Purkinje cell (primary cell): ENCODE measurements around the gene VASP. TPM values are rescaled to one million over a fixed set of nuclear protein-coding genes. Genes with fewer than 3 reads are reported as not detected.

Experiments used
- polyA plus RNA-seq: library from polyadenylated mRNA; unstranded; fragments of >200 nt; fragmentation: Nextera tagmentation; gene quantifications from 2 replicates; pipeline ENCODE4 v1.2.1, GENCODE V29; 2014

VASP gene
- polyA plus RNA-seq = not detected in 2 replicates

DNA sequence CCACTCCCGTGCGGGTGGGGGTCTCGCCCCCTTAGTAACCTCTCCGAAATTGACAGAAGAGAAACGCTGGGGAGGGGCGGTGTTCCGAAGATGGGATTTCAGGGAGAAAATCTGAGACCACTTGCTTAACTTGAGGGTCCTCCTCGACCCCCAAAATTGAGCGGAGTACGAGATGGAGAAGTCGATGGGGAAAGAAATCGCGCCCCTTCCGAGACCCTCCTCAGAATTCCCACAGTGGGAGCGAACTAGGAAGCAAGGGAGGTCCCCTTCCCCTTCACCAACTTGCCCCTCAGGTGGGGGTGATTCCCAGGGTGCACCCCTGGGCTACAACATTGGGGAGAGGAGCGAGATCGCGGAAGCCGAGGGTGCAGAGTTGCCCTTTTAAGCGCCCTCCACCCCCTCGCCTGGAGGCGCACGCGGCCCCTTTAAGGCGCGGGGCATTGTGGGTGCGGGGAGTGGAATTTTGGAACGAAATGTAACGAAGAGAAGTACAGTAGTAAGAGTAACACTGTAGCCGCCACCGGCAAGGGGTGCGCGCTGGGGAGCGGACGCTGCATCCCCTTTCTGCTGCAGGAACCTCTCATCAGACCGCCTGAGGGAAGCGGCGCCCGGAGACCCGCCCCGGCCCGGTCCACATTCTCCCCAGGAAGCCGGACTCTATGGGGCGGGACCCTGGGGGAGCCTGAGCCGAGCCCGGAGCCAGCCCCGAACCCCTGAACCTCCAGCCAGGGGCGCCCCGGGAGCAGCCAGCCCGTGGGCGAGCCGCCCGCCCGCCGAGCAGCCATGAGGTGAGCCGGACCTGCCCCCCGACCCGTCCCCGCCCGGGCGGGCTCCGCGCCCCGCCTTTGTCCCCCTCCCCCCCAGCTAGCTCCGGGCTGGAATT lies at the start of gene VASP:
Gene VASP, plus strand, starts transcription at position 491 of the 883 bp plus-strand sequence. Its CDS starts 293 bp downstream, at position 784.

GRCh38 chr19:45467456-45468158 lies 39.7 kb upstream of the VASP start, which contains the start of gene FOSB:
TSS of gene FOSB (plus strand) at chr19:45467996. CDS start at chr19:45468587, 591 bp downstream.

DNA sequence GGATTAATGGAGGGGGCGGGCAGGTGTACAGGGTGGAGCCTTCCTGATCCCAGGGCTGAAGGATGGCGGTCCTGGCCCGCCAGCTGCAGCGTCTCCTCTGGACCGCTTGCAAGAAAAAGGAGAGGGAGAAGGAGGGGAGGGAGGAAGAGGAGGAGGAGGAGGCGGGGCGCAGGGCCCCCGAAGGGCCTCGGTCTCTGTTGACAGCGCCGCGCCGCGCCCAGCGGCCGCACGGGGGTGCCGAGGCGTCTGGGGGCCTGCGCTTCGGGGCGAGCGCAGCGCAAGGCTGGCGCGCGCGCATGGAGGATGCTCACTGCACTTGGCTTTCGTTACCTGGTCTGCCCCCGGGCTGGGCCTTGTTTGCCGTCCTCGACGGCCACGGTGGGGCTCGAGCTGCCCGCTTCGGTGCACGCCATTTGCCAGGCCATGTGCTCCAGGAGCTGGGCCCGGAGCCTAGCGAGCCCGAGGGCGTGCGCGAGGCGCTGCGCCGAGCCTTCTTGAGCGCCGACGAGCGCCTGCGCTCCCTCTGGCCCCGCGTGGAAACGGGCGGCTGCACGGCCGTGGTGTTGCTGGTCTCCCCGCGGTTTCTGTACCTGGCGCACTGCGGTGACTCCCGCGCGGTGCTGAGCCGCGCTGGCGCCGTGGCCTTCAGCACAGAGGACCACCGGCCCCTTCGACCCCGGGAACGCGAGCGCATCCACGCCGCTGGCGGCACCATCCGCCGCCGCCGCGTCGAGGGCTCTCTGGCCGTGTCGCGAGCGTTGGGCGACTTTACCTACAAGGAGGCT lies 8.7 kb upstream of the VASP start, which contains the start of gene PPM1N:
Gene PPM1N, plus strand, starts transcription at position 33 of the 785 bp plus-strand sequence. Its CDS starts 30 bp downstream, at position 63.

Other genes with a start within 250 kb of the VASP start
- gene CKM, start 184.6 kb upstream of the VASP start, polyA plus RNA-seq = not detected in 2 replicates
- gene KLC3, start 166.7 kb upstream of the VASP start, polyA plus RNA-seq = 0.23 TPM in 1 of 2 replicates, not detected in the other
- gene ERCC2, start 136.9 kb upstream of the VASP start, polyA plus RNA-seq = 1.4 and 2.7 TPM in 2 replicates
- not detected in 2 replicates for gene PPP1R13L, start 102.4 kb upstream of the VASP start, polyA plus RNA-seq
- 0.99 and 1.5 TPM in 2 replicates for gene POLR1G, start 100.8 kb upstream of the VASP start, polyA plus RNA-seq
- gene ERCC1, start 83.6 kb upstream of the VASP start, polyA plus RNA-seq = 21.0 and 25.6 TPM in 2 replicates
- gene FOSB, start 39.5 kb upstream of the VASP start, polyA plus RNA-seq = not detected in 2 replicates
- 1.6 TPM in 1 of 2 replicates, not detected in the other for gene RTN2, start 10.4 kb upstream of the VASP start, polyA plus RNA-seq
- 0.30 TPM in 1 of 2 replicates, not detected in the other for gene PPM1N, start 9.0 kb upstream of the VASP start, polyA plus RNA-seq
- 0.65 and 0.97 TPM in 2 replicates for gene OPA3, start 77.3 kb downstream of the VASP start, polyA plus RNA-seq
- gene GPR4, start 94.7 kb downstream of the VASP start, polyA plus RNA-seq = not detected in 2 replicates
- gene EML2, start 131.9 kb downstream of the VASP start, polyA plus RNA-seq = 0.40 TPM in 1 of 2 replicates, not detected in the other
- not detected in 2 replicates for gene GIPR, start 160.7 kb downstream of the VASP start, polyA plus RNA-seq
- 825 and 870 TPM in 2 replicates for gene SNRPD2, start 184.5 kb downstream of the VASP start, polyA plus RNA-seq
- 0.39 and 1.7 TPM in 2 replicates for gene QPCTL, start 185.2 kb downstream of the VASP start, polyA plus RNA-seq
- 0.42 and 0.56 TPM in 2 replicates for gene FBXO46, start 223.4 kb downstream of the VASP start, polyA plus RNA-seq
- gene MEIOSIN, start 226.0 kb downstream of the VASP start, polyA plus RNA-seq = not detected in 2 replicates